GM12878 (cell line): ENCODE results near the gene SIK3. TPM values are rescaled to one million over a fixed set of nuclear protein-coding genes. Genes with fewer than 3 reads are reported as not detected.

Experiments used
- ATAC-seq: fragments of 200-7000 bp; cut with Tn5 transposase; 3 replicates; pipeline ENCODE4 v1.9.1; 2020; ENCODE audit warnings: mild to moderate bottlenecking, moderate library complexity
- BruUV-seq: library from RNA; stranded (reverse); fragments of 400-500 nt; replicated peaks from 2 replicates; lab custom pipeline; 2021; lab: Mats Ljungman, UMichigan
- CTCF ChIA-PET: fragments of 300-600 bp; sonication (Branson Sonifier 250); formaldehyde crosslinking; extraction: SDS; loops from one replicate; lab custom pipeline; 2021; ENCODE audit warnings: inconsistent platforms; lab: Yijun Ruan, JAX
- POLR2A ChIA-PET: fragments of 350-600 bp; formaldehyde crosslinking; extraction: SDS; loops from one replicate; lab custom pipeline; 2021; ENCODE audit warnings: inconsistent platforms; lab: Charles Lee
- RAD21 ChIA-PET: fragments of 300-600 bp; sonication (Branson Sonifier 250); formaldehyde crosslinking; loops from one replicate; lab custom pipeline; 2023; ENCODE audit warnings: antibody characterized with exemption; ENCODE audit not compliant: unreplicated experiment; lab: Charles Lee
- SMC1A ChIA-PET: fragments of 300-600 bp; sonication (Branson Sonifier 250); formaldehyde crosslinking; loops from one replicate; lab custom pipeline; 2023; ENCODE audit not compliant: unreplicated experiment, uncharacterized antibody; lab: Charles Lee
- DNase-seq: peaks from one replicate; pipeline ENCODE4 v3.0.0-alpha.2; 2011; ENCODE audit warnings: low read depth, low spot score
- FAIRE-seq: peaks from 3 replicates; lab custom pipeline; 2011; peaks lifted over from hg19 to GRCh38; lab: Jason Lieb, UNC
- H2AFZ ChIP-seq: 2 replicates; pipeline ENCODE4 v1.6.0; 2011; ENCODE audit warnings: low read depth, low read length, control low read depth; ENCODE audit not compliant: control insufficient read depth
- H3K27ac ChIP-seq: 2 replicates; pipeline ENCODE4 v1.5.1; 2011; ENCODE audit warnings: control low read depth; ENCODE audit not compliant: control insufficient read depth, insufficient read depth
- H3K27me3 ChIP-seq, 2 experiments: replicated peaks in 1 of 2; 2 replicates each; pipeline versions ENCODE4 v1.6.0 to v1.6.1; 2011; ENCODE audit warnings: low read length in 1 of 2; ENCODE audit not compliant: control insufficient read depth in 2 of 2, insufficient read depth in 2 of 2
- H3K36me3 ChIP-seq, 2 experiments: 2 replicates each; pipeline ENCODE4 v1.5.1; 2011; ENCODE audit warnings: low read length in 1 of 2; ENCODE audit not compliant: control insufficient read depth in 2 of 2, insufficient read depth in 2 of 2
- H3K4me1 ChIP-seq: 2 replicates; pipeline ENCODE4 v1.6.1; 2011; ENCODE audit warnings: mild to moderate bottlenecking, low read length, moderate library complexity, mixed read lengths; ENCODE audit not compliant: control insufficient read depth, insufficient read depth
- H3K4me2 ChIP-seq: 2 replicates; pipeline ENCODE4 v1.6.0; 2011; ENCODE audit warnings: control low read depth; ENCODE audit not compliant: control insufficient read depth, insufficient read depth
- H3K4me3 ChIP-seq: fragments of 200-600 bp; sonication (generic); 2 replicates; pipeline ENCODE4 v1.5.1; 2016
- H3K79me2 ChIP-seq: 2 replicates; pipeline ENCODE4 v1.6.0; 2011; ENCODE audit warnings: low read length; ENCODE audit not compliant: control insufficient read depth, insufficient read depth
- H3K9ac ChIP-seq: 2 replicates; pipeline ENCODE4 v1.8.0; 2011; ENCODE audit warnings: low read length, control low read depth, mixed read lengths; ENCODE audit not compliant: control insufficient read depth, insufficient read depth
- H3K9me3 ChIP-seq: replicated peaks from 3 replicates; pipeline ENCODE4 v1.5.1; 2011; ENCODE audit warnings: mild to moderate bottlenecking, low read length; ENCODE audit not compliant: control insufficient read depth, insufficient read depth
- H4K20me1 ChIP-seq: 2 replicates; pipeline ENCODE4 v1.6.0; 2011; ENCODE audit not compliant: control insufficient read depth, insufficient read depth
- KAT2A ChIP-seq: conservative IDR thresholded peaks from 2 replicates; pipeline ENCODE4 v1.6.1; 2011; ENCODE audit warnings: low read depth, low read length; ENCODE audit not compliant: control insufficient read depth
- LARP7 ChIP-seq: fragments of 450-650 bp; IDR thresholded peaks from 2 replicates; pipeline ENCODE4 v1.6.1; 2017; ENCODE audit warnings: mild to moderate bottlenecking
- SIN3A ChIP-seq: IDR thresholded peaks from 2 replicates; pipeline ENCODE4 v1.6.1; 2012; ENCODE audit warnings: low read depth, low read length, improper control_type of control experiment
- TBL1XR1 ChIP-seq: IDR thresholded peaks from 2 replicates; pipeline ENCODE4 v1.6.1; 2012; ENCODE audit warnings: low read depth, low read length, improper control_type of control experiment
- TCF7 ChIP-seq: IDR thresholded peaks from 2 replicates; pipeline ENCODE4 v1.6.1; 2014; ENCODE audit warnings: antibody characterized with exemption, borderline replicate concordance
- WRNIP1 ChIP-seq: IDR thresholded peaks from 2 replicates; pipeline ENCODE4 v1.6.1; 2011; ENCODE audit warnings: low read depth, low read length, improper control_type of control experiment, borderline replicate concordance
- WGBS: methylation state at CpG from one replicate; pipeline ENCODE4 v1.1.6; 2016; ENCODE audit warnings: low lambda C conversion rate; ENCODE audit not compliant: insufficient replicate concordance, insufficient coverage; ENCODE audit errors: missing lambda C conversion rate; 5-methylcytosine and 5-hydroxymethylcytosine counted together
- in situ Hi-C: fragments of 300-500 bp; cut with MboI; formaldehyde crosslinking; loops from 9 replicates; pipeline ENCODE4 v1.14.3; 2018; ENCODE audit warnings: mixed read lengths
- intact Hi-C: fragments of 100-400 bp; cut with micrococcal nuclease; formaldehyde crosslinking; loops from one replicate; pipeline ENCODE4 v1.14.2; 2022; ENCODE audit not compliant: unreplicated experiment
- polyA plus RNA-seq, 11 experiments: library from polyadenylated mRNA; depleted of rRNA in 4 of 11; unstranded in 6 of 11; stranded (reverse) in 5 of 11; fragments of >200 nt; fragmentation: Nextera tagmentation in 4 of 11; fragmentation: Illumina TruSeq in 1 of 11; extraction: Ambion mirVana in 4 of 11; extraction: Trizol in 1 of 11; gene quantifications; 1 replicate in 1 of 11; 2 replicates in 10 of 11; pipeline versions ENCODE4 v1.2.1 to v1.2.3, GENCODE V29; 2011 to 2016; ENCODE audit warnings: inconsistent platforms in 2 of 11, missing spikeins in 2 of 11, low read depth in 1 of 11
- total RNA-seq, 4 experiments: library from RNA; depleted of rRNA in 3 of 4; stranded (reverse); fragments of >200 nt in 3 of 4; fragmentation: Illumina TruSeq in 1 of 4; extraction: Trizol in 1 of 4; gene quantifications; 2 replicates each; pipeline versions ENCODE4 v1.2.1 to v1.2.3, GENCODE V29; 2013 to 2021
- TF ChIP-seq, protein P1 (sequence below): fragments of 450-650 bp; IDR thresholded peaks from 2 replicates; pipeline ENCODE4 v1.6.1; 2017; ENCODE audit warnings: mild to moderate bottlenecking, low read depth, inconsistent platforms; ENCODE audit not compliant: poor library complexity, severe bottlenecking

The SIK3 gene
- total and polyA plus RNA-seq, 10 of the 15 experiments (the other 5 are each of a cell fraction or from before 2014, with no cell fraction given) = 2.5 to 31.9 (median 11.1) TPM

- Histone ChIP-seq H3K79me2 (no peaks in the 10 kb centered on the region), H3K36me3 (no peaks in the 10 kb centered on the region), H3K27ac (no peak overlapping the region), H2AFZ (no peak overlapping the region), H3K9me3 (no peaks in the 10 kb centered on the region), H3K27me3 (no peaks in the 10 kb centered on the region), H3K9ac (no peak overlapping the region), H3K4me3 (no peak overlapping the region), H3K4me1 (no peaks in the 10 kb centered on the region), H4K20me1 (no peaks in the 10 kb centered on the region), H3K4me2 (no peak overlapping the region)
- FAIRE-seq (no peak), ATAC-seq (no peak), DNase-seq (no peak)
- BruUV-seq = no TSS peak
- ChIA-PET SMC1A (interaction anchor here (0.8 to 1.5 kb wide), 5 partner anchors 10 to 247 kb away, joined by 3 read pairs; no protein-coding TSS in a partner anchor), RAD21 (no interaction called here), POLR2A (interaction anchor here (0.6 kb wide), 2 partner anchors 33 to 54 kb away, joined by 3 to 4 read pairs; no protein-coding TSS in a partner anchor), CTCF (interaction anchor here (0.6 to 1.1 kb wide), 2 partner anchors 214 to 248 kb away, joined by 3 read pairs; no protein-coding TSS in a partner anchor)
- in situ Hi-C loops (no loop called here), intact Hi-C loops (no loop called here)
- TF ChIP-seq, protein P1, sequence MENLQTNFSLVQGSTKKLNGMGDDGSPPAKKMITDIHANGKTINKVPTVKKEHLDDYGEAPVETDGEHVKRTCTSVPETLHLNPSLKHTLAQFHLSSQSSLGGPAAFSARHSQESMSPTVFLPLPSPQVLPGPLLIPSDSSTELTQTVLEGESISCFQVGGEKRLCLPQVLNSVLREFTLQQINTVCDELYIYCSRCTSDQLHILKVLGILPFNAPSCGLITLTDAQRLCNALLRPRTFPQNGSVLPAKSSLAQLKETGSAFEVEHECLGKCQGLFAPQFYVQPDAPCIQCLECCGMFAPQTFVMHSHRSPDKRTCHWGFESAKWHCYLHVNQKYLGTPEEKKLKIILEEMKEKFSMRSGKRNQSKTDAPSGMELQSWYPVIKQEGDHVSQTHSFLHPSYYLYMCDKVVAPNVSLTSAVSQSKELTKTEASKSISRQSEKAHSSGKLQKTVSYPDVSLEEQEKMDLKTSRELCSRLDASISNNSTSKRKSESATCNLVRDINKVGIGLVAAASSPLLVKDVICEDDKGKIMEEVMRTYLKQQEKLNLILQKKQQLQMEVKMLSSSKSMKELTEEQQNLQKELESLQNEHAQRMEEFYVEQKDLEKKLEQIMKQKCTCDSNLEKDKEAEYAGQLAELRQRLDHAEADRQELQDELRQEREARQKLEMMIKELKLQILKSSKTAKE = no peak
- TF ChIP-seq WRNIP1 (no peak), SIN3A (no peak), TCF7 (no peak), TBL1XR1 (no peak), KAT2A (no peak), LARP7 (no peak)
- WGBS = 19% methylated on average over 6 of the region's 6 CpGs
Observed at GRCh38 chr11:117127171-117127901, 29.1 kb upstream of the SIK3 start.
